Smooth muscle cell (in vitro differentiated cells): ENCODE data around the gene PPP1R14C. TPM values are rescaled to one million over a fixed set of nuclear protein-coding genes. Genes with fewer than 3 reads are reported as not detected.

Source experiments
- DNase-seq: peaks from one replicate; lab custom pipeline; 2025; ENCODE audit not compliant: unreplicated experiment; lab: John Stamatoyannopoulos, UW
- H2AFZ ChIP-seq: fragments of 200-600 bp; sonication (generic); 2 replicates; pipeline ENCODE4 v1.6.0; 2016; ENCODE audit warnings: antibody characterized with exemption, low read depth, mild to moderate bottlenecking
- H3F3A ChIP-seq: fragments of 200-600 bp; sonication (generic); 2 replicates; pipeline ENCODE4 v1.6.0; 2017; ENCODE audit warnings: antibody characterized with exemption, low read depth
- H3K27ac ChIP-seq: fragments of 200-600 bp; sonication (generic); 2 replicates; pipeline ENCODE4 v1.5.1; 2016; ENCODE audit warnings: low read depth, mild to moderate bottlenecking
- H3K27me3 ChIP-seq: fragments of 200-600 bp; sonication (generic); 2 replicates; pipeline ENCODE4 v1.6.1; 2016; ENCODE audit warnings: low read depth, mild to moderate bottlenecking
- H3K36me3 ChIP-seq: fragments of 200-600 bp; sonication (generic); 2 replicates; pipeline ENCODE4 v1.5.1; 2016; ENCODE audit warnings: low read depth
- H3K4me1 ChIP-seq: fragments of 200-600 bp; sonication (generic); 2 replicates; pipeline ENCODE4 v1.5.1; 2016; ENCODE audit warnings: low read depth
- H3K4me2 ChIP-seq: fragments of 200-600 bp; sonication (generic); 2 replicates; pipeline ENCODE4 v1.6.0; 2016; ENCODE audit warnings: mild to moderate bottlenecking
- H3K4me3 ChIP-seq: fragments of 200-600 bp; sonication (generic); 2 replicates; pipeline ENCODE4 v1.5.1; 2016; ENCODE audit warnings: mild to moderate bottlenecking
- H3K79me2 ChIP-seq: fragments of 200-600 bp; sonication (generic); 2 replicates; pipeline ENCODE4 v1.6.0; 2016; ENCODE audit warnings: low read depth, mild to moderate bottlenecking
- H3K9ac ChIP-seq: fragments of 200-600 bp; sonication (generic); 2 replicates; pipeline ENCODE4 v1.6.0; 2016; ENCODE audit warnings: low read depth
- H3K9me3 ChIP-seq: fragments of 200-600 bp; sonication (generic); replicated peaks from 2 replicates; pipeline ENCODE4 v1.5.1; 2016; ENCODE audit warnings: low read depth
- H4K20me1 ChIP-seq: fragments of 200-600 bp; sonication (generic); 2 replicates; pipeline ENCODE4 v1.6.0; 2016; ENCODE audit warnings: low read depth
- WGBS: methylation state at CpG from one replicate; pipeline ENCODE4 v1.1.7; 2016; ENCODE audit warnings: low lambda C conversion rate; 5-methylcytosine and 5-hydroxymethylcytosine counted together
- polyA plus RNA-seq: library from polyadenylated mRNA; unstranded; fragments of >200 nt; fragmentation: Nextera tagmentation; extraction: Ambion mirVana; gene quantifications from 2 replicates; pipeline ENCODE4 v1.2.1, GENCODE V29; 2016
- total RNA-seq: library from RNA; depleted of rRNA; stranded (reverse); fragments of >200 nt; gene quantifications from 2 replicates; pipeline ENCODE4 v1.2.3, GENCODE V29; 2014
- TF ChIP-seq, protein P1 (sequence below): fragments of 200-600 bp; sonication (generic); IDR thresholded peaks from 2 replicates; pipeline ENCODE4 v1.5.1; 2017; ENCODE audit warnings: borderline replicate concordance, mild to moderate bottlenecking, antibody characterized with exemption; ENCODE audit not compliant: insufficient read depth, poor library complexity, severe bottlenecking

PPP1R14C gene
- total and polyA plus RNA-seq, 2 experiments from 2014 or later = 2.6 to 7.9 TPM

DNA sequence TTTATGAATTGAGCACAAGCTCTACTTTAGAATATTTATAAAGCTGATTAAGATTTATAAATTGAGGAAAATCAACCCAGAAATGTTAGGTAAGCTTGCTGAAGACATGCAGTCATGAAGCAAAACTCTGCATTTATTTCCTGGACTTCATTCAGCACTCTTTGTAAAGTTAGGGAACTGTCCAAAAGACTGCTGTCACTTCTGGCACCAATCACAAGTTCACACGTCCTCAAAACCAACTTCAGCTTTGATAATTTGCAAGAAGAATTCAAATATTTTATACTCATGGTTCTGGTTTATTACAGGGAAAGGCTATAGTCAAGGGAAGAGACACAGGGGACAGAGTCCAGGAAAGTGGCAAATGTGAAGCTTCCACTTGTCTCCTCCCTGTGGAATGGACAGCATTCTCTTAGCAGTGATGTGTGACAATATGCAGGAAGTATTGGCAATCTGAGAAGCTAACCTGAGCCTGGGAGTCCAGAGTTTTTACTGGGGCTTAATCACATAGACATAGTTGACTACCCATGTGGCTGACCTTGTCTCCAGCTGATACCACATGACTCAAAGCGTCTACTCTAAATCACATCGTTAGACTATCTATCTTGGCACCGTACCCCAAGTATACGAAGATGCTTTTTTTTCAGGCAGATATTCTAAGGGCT lies 85.4 kb downstream of the PPP1R14C start:
- no peak for DNase-seq
- Histone ChIP-seq H3K9ac (no peak overlapping the region), H3K4me2 (no peak overlapping the region), H3F3A (peaks cover 6% of the 10 kb centered on the region), H3K27me3 (peaks cover 3% of the 10 kb centered on the region), H4K20me1 (no peaks in the 10 kb centered on the region), H3K4me1 (peaks cover 2% of the 10 kb centered on the region), H3K27ac (no peak overlapping the region), H2AFZ (no peak overlapping the region), H3K79me2 (no peaks in the 10 kb centered on the region), H3K4me3 (no peak overlapping the region), H3K36me3 (no peaks in the 10 kb centered on the region), H3K9me3 (no peaks in the 10 kb centered on the region)
- 54% methylated on average over 5 of the region's 5 CpGs for WGBS
- TF ChIP-seq, protein P1, sequence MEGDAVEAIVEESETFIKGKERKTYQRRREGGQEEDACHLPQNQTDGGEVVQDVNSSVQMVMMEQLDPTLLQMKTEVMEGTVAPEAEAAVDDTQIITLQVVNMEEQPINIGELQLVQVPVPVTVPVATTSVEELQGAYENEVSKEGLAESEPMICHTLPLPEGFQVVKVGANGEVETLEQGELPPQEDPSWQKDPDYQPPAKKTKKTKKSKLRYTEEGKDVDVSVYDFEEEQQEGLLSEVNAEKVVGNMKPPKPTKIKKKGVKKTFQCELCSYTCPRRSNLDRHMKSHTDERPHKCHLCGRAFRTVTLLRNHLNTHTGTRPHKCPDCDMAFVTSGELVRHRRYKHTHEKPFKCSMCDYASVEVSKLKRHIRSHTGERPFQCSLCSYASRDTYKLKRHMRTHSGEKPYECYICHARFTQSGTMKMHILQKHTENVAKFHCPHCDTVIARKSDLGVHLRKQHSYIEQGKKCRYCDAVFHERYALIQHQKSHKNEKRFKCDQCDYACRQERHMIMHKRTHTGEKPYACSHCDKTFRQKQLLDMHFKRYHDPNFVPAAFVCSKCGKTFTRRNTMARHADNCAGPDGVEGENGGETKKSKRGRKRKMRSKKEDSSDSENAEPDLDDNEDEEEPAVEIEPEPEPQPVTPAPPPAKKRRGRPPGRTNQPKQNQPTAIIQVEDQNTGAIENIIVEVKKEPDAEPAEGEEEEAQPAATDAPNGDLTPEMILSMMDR = no peak

DNA sequence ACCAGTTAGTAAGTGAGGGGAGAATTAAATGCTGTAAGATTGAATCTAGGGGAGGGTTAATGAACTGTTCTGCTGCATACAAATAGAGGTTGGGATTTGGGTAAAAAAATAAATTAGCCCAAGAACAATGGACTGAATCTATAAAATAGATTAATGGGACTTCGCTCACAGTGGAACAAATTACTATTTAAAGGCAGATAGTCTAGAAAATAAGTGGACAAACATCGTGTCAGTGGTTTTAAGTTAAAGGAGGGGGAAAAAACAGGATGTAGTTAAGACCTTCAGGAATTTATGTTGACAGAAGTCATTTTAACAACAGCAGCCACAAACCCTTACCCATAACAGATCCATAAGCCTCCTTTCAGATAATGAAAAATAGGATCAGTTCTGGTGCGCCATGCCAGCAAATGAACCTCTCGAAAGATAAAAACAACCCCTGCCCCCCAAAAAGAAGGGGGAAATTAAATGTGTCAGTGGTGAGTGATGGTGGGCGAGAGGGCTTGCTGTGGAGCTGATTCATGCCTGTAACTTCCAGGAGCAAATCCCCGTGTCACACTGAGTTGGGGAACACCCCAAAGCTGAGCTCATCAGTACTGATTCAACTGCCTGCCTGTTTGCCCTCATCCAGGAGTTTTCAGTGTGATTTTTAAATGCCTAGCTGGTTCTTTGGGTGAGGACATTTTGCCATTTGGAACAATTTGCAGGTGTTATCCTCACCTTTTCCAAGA lies 86.8 kb downstream of the PPP1R14C start:
- peaks cover 2% of the 10 kb centered on the region for H3K4me1 ChIP-seq
- peak overlapping the region; percentile 5 for H3K9ac ChIP-seq
- TF ChIP-seq, protein P1 = no peak
- H4K20me1 ChIP-seq = no peaks in the 10 kb centered on the region
- 10% methylated on average over 6 of the region's 6 CpGs for WGBS
- peaks cover 6% of the 10 kb centered on the region for H3F3A ChIP-seq
- no peaks in the 10 kb centered on the region for H3K9me3 ChIP-seq
- no peaks in the 10 kb centered on the region for H3K79me2 ChIP-seq
- no peaks in the 10 kb centered on the region for H3K27me3 ChIP-seq
- peak; percentile 6 for DNase-seq
- no peak overlapping the region for H2AFZ ChIP-seq
- no peak overlapping the region for H3K4me3 ChIP-seq
- peak overlapping the region; percentile 77 for H3K27ac ChIP-seq
- no peaks in the 10 kb centered on the region for H3K36me3 ChIP-seq
- H3K4me2 ChIP-seq = peak overlapping the region; percentile 56

DNA sequence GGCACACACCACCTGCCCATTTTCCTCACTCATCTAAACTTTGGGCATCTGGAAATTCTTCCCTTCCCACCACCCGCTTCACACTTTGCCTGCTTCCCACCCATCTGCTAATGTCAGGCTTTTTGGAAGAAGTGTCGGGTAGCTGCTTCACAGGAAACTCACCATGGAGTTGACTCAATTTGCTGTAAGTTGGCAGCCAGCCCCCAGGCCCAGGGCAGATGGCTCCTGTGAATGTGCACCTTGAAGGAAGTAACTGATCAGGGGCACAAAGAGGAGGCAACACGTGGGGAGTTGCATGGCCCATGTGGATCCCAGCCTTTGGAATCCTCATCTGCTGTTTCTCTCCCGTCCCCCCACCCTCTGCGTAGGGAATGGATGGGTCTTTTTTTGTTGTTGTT lies 87.3 kb downstream of the PPP1R14C start:
- TF ChIP-seq, protein P1 = no peak
- H3K4me2 ChIP-seq = peak overlapping the region; percentile 22
- no peaks in the 10 kb centered on the region for H4K20me1 ChIP-seq
- peak overlapping the region; percentile 77 for H3K27ac ChIP-seq
- H3K36me3 ChIP-seq = no peaks in the 10 kb centered on the region
- H3K9ac ChIP-seq = no peak overlapping the region
- peaks cover 2% of the 10 kb centered on the region for H3K4me1 ChIP-seq
- H3K9me3 ChIP-seq = no peaks in the 10 kb centered on the region
- H3K4me3 ChIP-seq = no peak overlapping the region
- WGBS = 71% methylated on average over 5 of the region's 5 CpGs
- H3K27me3 ChIP-seq = no peaks in the 10 kb centered on the region
- no peaks in the 10 kb centered on the region for H3K79me2 ChIP-seq
- H2AFZ ChIP-seq = no peak overlapping the region
- DNase-seq = no peak
- H3F3A ChIP-seq = peaks cover 6% of the 10 kb centered on the region
